IMR-90 (cell line): ENCODE data around the gene CYRIA. TPM values are rescaled to one million over a fixed set of nuclear protein-coding genes. Genes with fewer than 3 reads are reported as not detected.

Source experiments
- ATAC-seq: fragments of 200-7000 bp; cut with Tn5 transposase; 2 replicates; pipeline ENCODE4 v1.9.1; 2020; ENCODE audit warnings: low read depth, mild to moderate bottlenecking, moderate library complexity
- BruUV-seq: library from RNA; stranded (reverse); fragments of 400-500 nt; replicated peaks from 2 replicates; lab custom pipeline; 2021; lab: Mats Ljungman, UMichigan
- CTCF ChIA-PET: fragments of 300-600 bp; formaldehyde crosslinking; extraction: SDS; loops from one replicate; lab custom pipeline; 2021; ENCODE audit warnings: antibody characterized with exemption; lab: Yijun Ruan, JAX
- POLR2A ChIA-PET: fragments of 300-600 bp; sonication (Branson Sonifier 250); formaldehyde crosslinking; loops from one replicate; lab custom pipeline; 2022; ENCODE audit warnings: antibody characterized with exemption; ENCODE audit not compliant: unreplicated experiment; lab: Charles Lee
- DNase-seq: peaks from one replicate; pipeline ENCODE4 v3.0.0; 2013
- H2AFZ ChIP-seq: replicated peaks from 2 replicates; pipeline ENCODE3; 2013; ENCODE audit warnings: low read length, mild to moderate bottlenecking; ENCODE audit not compliant: poor library complexity
- H2AK5ac ChIP-seq: 2 replicates; pipeline ENCODE4 v1.6.1; 2013; ENCODE audit warnings: low read depth, low read length, inconsistent platforms
- H2AK9ac ChIP-seq: replicated peaks from 2 replicates; pipeline ENCODE3; 2013; ENCODE audit warnings: mild to moderate bottlenecking, low read depth, low read length, moderate library complexity; ENCODE audit not compliant: poor library complexity
- H2BK120ac ChIP-seq: 2 replicates; pipeline ENCODE4 v1.6.1; 2013; ENCODE audit warnings: low read depth, low read length, inconsistent platforms
- H2BK15ac ChIP-seq: 3 replicates; pipeline ENCODE4 v1.6.1; 2013; ENCODE audit warnings: low read depth, low read length, inconsistent platforms
- H2BK20ac ChIP-seq: 2 replicates; pipeline ENCODE4 v1.6.1; 2013; ENCODE audit warnings: low read depth, mild to moderate bottlenecking, inconsistent platforms, low read length, moderate library complexity
- H2BK5ac ChIP-seq: 2 replicates; pipeline ENCODE4 v1.6.1; 2013; ENCODE audit warnings: mild to moderate bottlenecking, low read depth, low read length, inconsistent platforms; ENCODE audit not compliant: poor library complexity, severe bottlenecking
- H3K14ac ChIP-seq: replicated peaks from 2 replicates; pipeline ENCODE4 v1.6.1; 2013; ENCODE audit warnings: low read depth, low read length, inconsistent platforms
- H3K18ac ChIP-seq: 2 replicates; pipeline ENCODE4 v1.6.1; 2013; ENCODE audit warnings: low read depth, low read length, control low read depth
- H3K23ac ChIP-seq: 2 replicates; pipeline ENCODE4 v1.6.1; 2013; ENCODE audit warnings: low read depth, low read length, inconsistent platforms
- H3K27ac ChIP-seq: 2 replicates; pipeline ENCODE4 v1.5.1; 2013; ENCODE audit warnings: mild to moderate bottlenecking, control low read depth, low read length; ENCODE audit not compliant: insufficient read depth
- H3K27me3 ChIP-seq: 2 replicates; pipeline ENCODE4 v1.6.1; 2013; ENCODE audit warnings: low read length; ENCODE audit not compliant: control insufficient read depth, insufficient read depth
- H3K36me3 ChIP-seq: 2 replicates; pipeline ENCODE4 v1.6.1; 2013; ENCODE audit warnings: low read length, mixed read lengths; ENCODE audit not compliant: control insufficient read depth, insufficient read depth
- H3K4ac ChIP-seq: 2 replicates; pipeline ENCODE4 v1.6.1; 2013; ENCODE audit warnings: low read depth, low read length, inconsistent platforms
- H3K4me1 ChIP-seq: 2 replicates; pipeline ENCODE4 v1.6.1; 2013; ENCODE audit warnings: low read length, mixed read lengths; ENCODE audit not compliant: control insufficient read depth, insufficient read depth
- H3K4me2 ChIP-seq: 2 replicates; pipeline ENCODE4 v1.6.1; 2013; ENCODE audit warnings: low read depth, mild to moderate bottlenecking, control low read depth, low read length, moderate library complexity
- H3K4me3 ChIP-seq: 2 replicates; pipeline ENCODE4 v1.5.1; 2013; ENCODE audit warnings: low read depth, mild to moderate bottlenecking, control low read depth, low read length, moderate library complexity; ENCODE audit not compliant: insufficient read depth
- H3K56ac ChIP-seq: 2 replicates; pipeline ENCODE4 v1.6.1; 2013; ENCODE audit warnings: low read length, inconsistent platforms; ENCODE audit not compliant: insufficient read depth; ENCODE audit errors: extremely low read depth
- H3K79me1 ChIP-seq, 2 experiments: 2 replicates each; pipeline ENCODE4 v1.6.1; 2013; ENCODE audit warnings: low read length in 2 of 2, inconsistent platforms in 1 of 2, low read depth in 1 of 2
- H3K9ac ChIP-seq: 2 replicates; pipeline ENCODE4 v1.6.1; 2013; ENCODE audit warnings: low read depth, low read length, control low read depth
- H3K9me1 ChIP-seq: 2 replicates; pipeline ENCODE4 v1.6.1; 2013; ENCODE audit warnings: low read length, inconsistent platforms; ENCODE audit not compliant: insufficient read depth
- H3K9me3 ChIP-seq: 2 replicates; pipeline ENCODE4 v1.6.1; 2013; ENCODE audit warnings: low read length; ENCODE audit not compliant: control insufficient read depth, insufficient read depth
- H4K20me1 ChIP-seq: 2 replicates; pipeline ENCODE4 v1.6.1; 2013; ENCODE audit warnings: low read length, inconsistent platforms; ENCODE audit not compliant: insufficient read depth
- H4K5ac ChIP-seq: 2 replicates; pipeline ENCODE4 v1.6.1; 2013; ENCODE audit warnings: mild to moderate bottlenecking, low read depth, low read length, control low read depth
- H4K8ac ChIP-seq, 2 experiments: 2 replicates each; pipeline ENCODE4 v1.6.1; 2013; ENCODE audit warnings: low read depth in 2 of 2, low read length in 2 of 2, control low read depth in 1 of 2, inconsistent platforms in 1 of 2
- H4K91ac ChIP-seq: 2 replicates; pipeline ENCODE4 v1.6.1; 2013; ENCODE audit warnings: low read depth, low read length, inconsistent platforms; ENCODE audit not compliant: insufficient read depth
- CHD1 ChIP-seq: IDR thresholded peaks from 2 replicates; pipeline ENCODE4 v1.6.1; 2012; ENCODE audit warnings: low read depth, low read length, improper control_type of control experiment
- ELK1 ChIP-seq: fragments of 150-350 bp; IDR thresholded peaks from 2 replicates; pipeline ENCODE4 v1.6.1; 2016; ENCODE audit warnings: low read depth, mild to moderate bottlenecking, low read length, moderate library complexity, borderline replicate concordance
- MAFK ChIP-seq: IDR thresholded peaks from 2 replicates; pipeline ENCODE4 v1.6.1; 2012; ENCODE audit warnings: low read depth, low read length, improper control_type of control experiment
- MXI1 ChIP-seq: IDR thresholded peaks from 2 replicates; pipeline ENCODE4 v1.6.1; 2012; ENCODE audit warnings: low read depth, mild to moderate bottlenecking, low read length, moderate library complexity, borderline replicate concordance
- NFE2L2 ChIP-seq: fragments of 150-350 bp; IDR thresholded peaks from 2 replicates; pipeline ENCODE4 v1.6.1; 2016; ENCODE audit warnings: low read depth, mild to moderate bottlenecking, low read length
- RCOR1 ChIP-seq: IDR thresholded peaks from 2 replicates; pipeline ENCODE4 v1.6.1; 2012; ENCODE audit warnings: mild to moderate bottlenecking, low read length, improper control_type of control experiment; ENCODE audit not compliant: insufficient replicate concordance
- USF2 ChIP-seq: fragments of 150-350 bp; IDR thresholded peaks from 2 replicates; pipeline ENCODE4 v1.6.1; 2017; ENCODE audit warnings: mild to moderate bottlenecking, antibody characterized with exemption, low read length, low read depth
- WGBS, 2 experiments: methylation state at CpG; one replicate each; pipeline versions ENCODE4 v1.1.5 to v1.1.7; 2013; ENCODE audit warnings: missing lambda C conversion rate in 2 of 2; ENCODE audit not compliant: insufficient read length in 1 of 2; ENCODE audit errors: extremely low coverage in 2 of 2; 5-methylcytosine and 5-hydroxymethylcytosine counted together
- dilution Hi-C: fragments of 300-500 bp; cut with HindIII; formaldehyde crosslinking; loops from one replicate; pipeline ENCODE4 v1.14.3; 2018; ENCODE audit warnings: low sequenced_read_pairs; ENCODE audit not compliant: unreplicated experiment
- in situ Hi-C: fragments of 300-500 bp; cut with MboI; formaldehyde crosslinking; loops from 3 replicates; pipeline ENCODE4 v1.14.3; 2019; ENCODE audit warnings: low sequenced_read_pairs, inconsistent platforms, mixed read lengths
- intact Hi-C: fragments of 100-400 bp; cut with micrococcal nuclease; formaldehyde crosslinking; loops from 2 replicates; pipeline ENCODE4 v1.10.0; 2022
- polyA plus RNA-seq, 3 experiments: library from polyadenylated mRNA; depleted of rRNA; stranded (reverse); fragments of >200 nt; gene quantifications; 2 replicates each; pipeline ENCODE4 v1.2.3, GENCODE V29; 2012; ENCODE audit warnings: low replicate concordance in 1 of 3
- total RNA-seq: library from RNA; depleted of rRNA; stranded (reverse); fragments of >200 nt; gene quantifications from 2 replicates; pipeline ENCODE4 v1.2.3, GENCODE V29; 2012

Gene CYRIA
- total and polyA plus RNA-seq, 2 of the 4 experiments (the other 2 are of a cell fraction): 1.7 to 3.8 TPM

GRCh38 chr2:16664052-16664731 lies 1.4 kb downstream of the CYRIA start:
- H3K27ac ChIP-seq: no peak overlapping the region
- CTCF ChIA-PET: no interaction called here

More at GRCh38 chr2:16664052-16664731, 1.4 kb downstream of the CYRIA start:
- Histone ChIP-seq H3K4me3 (peak overlapping the region; percentile 4), H3K9me3 (no peaks in the 10 kb centered on the region), H4K5ac (no peak overlapping the region), H2BK5ac (no peak overlapping the region), H2BK120ac (no peak overlapping the region), H3K27me3 (peaks cover 15% of the 10 kb centered on the region; the same call in 1 of the 2 replicates), H4K20me1 (no peaks in the 10 kb centered on the region), H4K8ac (no peak overlapping the region; a peak in 1 of 4 replicates), H3K79me1 (0 out of 4 replicates have a peak, but pooled peaks cover 0 to 4% of the 10 kb centered on the region in 2 experiments), H3K56ac (no peak overlapping the region), H2BK20ac (no peak overlapping the region), H4K91ac (no peak overlapping the region; the same call in 1 of the 2 replicates), H3K14ac (0 out of 2 replicates have a peak overlapping the region, but pooled peaks have one; percentile 6), H3K9ac (no peak overlapping the region), H3K4me2 (peak overlapping the region; percentile 66), H2AK9ac (peak overlapping the region; percentile 60), H3K4me1 (peaks cover 20% of the 10 kb centered on the region; the same call in 1 of the 2 replicates), H3K23ac (no peak overlapping the region), H2AK5ac (peak overlapping the region; percentile 50; the same call in 1 of the 2 replicates), H3K4ac (0 out of 2 replicates have a peak overlapping the region, but pooled peaks have one; percentile 51), H3K18ac (no peak overlapping the region), H3K36me3 (peaks cover 2% of the 10 kb centered on the region; the same call in 1 of the 2 replicates), H2BK15ac (no peak overlapping the region), H3K9me1 (no peaks in the 10 kb centered on the region; the same call in 1 of the 2 replicates), H2AFZ (peak overlapping the region; percentile 81)
- POLR2A ChIA-PET: no interaction called here
- WGBS, 2 experiments: 10% methylated on average over 3 of the region's 9 CpGs; no CpG with 5 or more reads in 1 of the 2 experiments
- dilution Hi-C loops: no loop called here
- peak; percentile 92 for DNase-seq
- no TSS peak for BruUV-seq
- intact Hi-C loops: loop anchor here (2.0 kb wide), 1 partner anchor 45 kb away; no protein-coding TSS in a partner anchor
- TF ChIP-seq USF2 (no peak), NFE2L2 (no peak), RCOR1 (no peak), ELK1 (no peak), MXI1 (no peak), CHD1 (no peak), MAFK (no peak)
- in situ Hi-C loops: no loop called here
- ATAC-seq: peak; percentile 74
